A673 (cell line): ENCODE measurements around the gene GJC2. TPM values are rescaled to one million over a fixed set of nuclear protein-coding genes. Genes with fewer than 3 reads are reported as not detected.

Experiments used
- BruUV-seq: library from RNA; stranded (reverse); fragments of 400-500 nt; replicated peaks from 2 replicates; lab custom pipeline; 2021; lab: Mats Ljungman, UMichigan
- CTCF ChIA-PET: fragments of 300-600 bp; sonication (Branson Sonifier 250); formaldehyde crosslinking; loops from one replicate; lab custom pipeline; 2022; ENCODE audit warnings: antibody characterized with exemption; lab: Charles Lee
- POLR2A ChIA-PET: fragments of 300-600 bp; sonication (Branson Sonifier 250); formaldehyde crosslinking; loops from one replicate; lab custom pipeline; 2022; ENCODE audit warnings: antibody characterized with exemption; ENCODE audit not compliant: low non-redundant PET; lab: Charles Lee
- DNase-seq: peaks from one replicate; pipeline ENCODE4 v3.0.0-alpha.2; 2015; ENCODE audit warnings: low spot score
- H3K27ac ChIP-seq: fragments of 200-600 bp; sonication (generic); 2 replicates; pipeline ENCODE4 v1.5.1; 2016; ENCODE audit warnings: mixed run types, low read depth, mild to moderate bottlenecking, mixed read lengths, antibody characterized with exemption, low read length; ENCODE audit not compliant: poor library complexity, severe bottlenecking
- H3K27me3 ChIP-seq: fragments of 200-600 bp; sonication (generic); replicated peaks from 2 replicates; pipeline ENCODE4 v1.6.1; 2017; ENCODE audit warnings: mixed run types, low read depth, mild to moderate bottlenecking, mixed read lengths, antibody characterized with exemption, low read length; ENCODE audit not compliant: insufficient read depth, poor library complexity
- H3K36me3 ChIP-seq: fragments of 200-600 bp; sonication (generic); 2 replicates; pipeline ENCODE4 v1.6.1; 2016; ENCODE audit warnings: mixed run types, mild to moderate bottlenecking, mixed read lengths, antibody characterized with exemption, low read length; ENCODE audit not compliant: insufficient read depth, poor library complexity, severe bottlenecking
- H3K4me1 ChIP-seq: fragments of 200-600 bp; sonication (generic); 2 replicates; pipeline ENCODE4 v1.6.1; 2017; ENCODE audit warnings: mixed run types, mild to moderate bottlenecking, mixed read lengths, antibody characterized with exemption, low read length; ENCODE audit not compliant: insufficient read depth, poor library complexity, severe bottlenecking
- H3K4me3 ChIP-seq: fragments of 200-600 bp; sonication (generic); 2 replicates; pipeline ENCODE4 v1.5.1; 2016; ENCODE audit warnings: low read depth, mixed run types, mild to moderate bottlenecking, mixed read lengths, low read length; ENCODE audit not compliant: poor library complexity, severe bottlenecking
- H3K9me3 ChIP-seq: fragments of 200-600 bp; sonication (generic); 2 replicates; pipeline ENCODE4 v1.6.1; 2016; ENCODE audit warnings: mixed run types, low read depth, mild to moderate bottlenecking, mixed read lengths, antibody characterized with exemption, low read length; ENCODE audit not compliant: poor library complexity, severe bottlenecking
- CTCF ChIP-seq: fragments of 300-800, 200-600 bp; sonication (generic); conservative IDR thresholded peaks from 2 replicates; pipeline ENCODE4 v1.5.1; 2017; ENCODE audit warnings: low read depth, mild to moderate bottlenecking, antibody characterized with exemption, low read length, moderate library complexity, mixed read lengths
- EZH2 ChIP-seq: fragments of 200-600 bp; sonication (generic); IDR thresholded peaks from 2 replicates; pipeline ENCODE4 v1.6.1; 2017; ENCODE audit warnings: borderline replicate concordance, low read depth, mild to moderate bottlenecking, mixed read lengths, antibody characterized with exemption, low read length; ENCODE audit not compliant: poor library complexity, severe bottlenecking
- intact Hi-C: fragments of 100-400 bp; cut with micrococcal nuclease; formaldehyde crosslinking; loops from one replicate; pipeline ENCODE4 v1.10.0; 2022; ENCODE audit not compliant: unreplicated experiment
- total RNA-seq: library from RNA; stranded (reverse); gene quantifications from 2 replicates; pipeline ENCODE4 v1.2.3, GENCODE V29; 2021

GJC2 gene
- total RNA-seq, 1 experiment from 2014 or later: 0.97 TPM

GRCh38 chr1:228151180-228151925 lies 1.6 kb downstream of the GJC2 start:
- intact Hi-C loops: no loop called here
- Histone ChIP-seq H3K27me3 (no peaks in the 10 kb centered on the region), H3K36me3 (no peaks in the 10 kb centered on the region), H3K4me1 (no peaks in the 10 kb centered on the region), H3K27ac (no peak overlapping the region), H3K9me3 (no peaks in the 10 kb centered on the region), H3K4me3 (no peak overlapping the region)
- CTCF ChIA-PET: interaction anchor here (0.6 to 0.7 kb wide), 2 partner anchors 14 to 421 kb away, joined by 3 read pairs; no protein-coding TSS in a partner anchor
- BruUV-seq: no TSS peak
- POLR2A ChIA-PET: no interaction called here
- no peak for TF ChIP-seq EZH2
- no peak for DNase-seq

- TF ChIP-seq EZH2: no peak
- no TSS peak for BruUV-seq
- no peaks in the 10 kb centered on the region for H3K36me3 ChIP-seq
- DNase-seq: no peak
- no peaks in the 10 kb centered on the region for H3K4me1 ChIP-seq
- H3K27me3 ChIP-seq: peaks cover 6% of the 10 kb centered on the region
- H3K27ac ChIP-seq: no peak overlapping the region
- CTCF ChIA-PET: interaction anchor here (0.6 kb wide), 1 partner anchor 422 kb away, joined by 3 read pairs; no protein-coding TSS in a partner anchor
- intact Hi-C loops: no loop called here
- H3K9me3 ChIP-seq: no peaks in the 10 kb centered on the region
- POLR2A ChIA-PET: no interaction called here
- no peak overlapping the region for H3K4me3 ChIP-seq
Observed at GRCh38 chr1:228152097-228152917, 2.6 kb downstream of the GJC2 start.

GRCh38 chr1:228152918-228153258 lies 3.2 kb downstream of the GJC2 start:
- POLR2A ChIA-PET: no interaction called here
- CTCF ChIA-PET: no interaction called here
- TF ChIP-seq CTCF (no peak), EZH2 (no peak)
- BruUV-seq: no TSS peak
- no peaks in the 10 kb centered on the region for H3K4me1 ChIP-seq
- no peak for DNase-seq
- H3K4me3 ChIP-seq: no peak overlapping the region
- no peaks in the 10 kb centered on the region for H3K36me3 ChIP-seq
- H3K27me3 ChIP-seq: peaks cover 6% of the 10 kb centered on the region
- H3K9me3 ChIP-seq: no peaks in the 10 kb centered on the region
- H3K27ac ChIP-seq: no peak overlapping the region
- intact Hi-C loops: no loop called here

- H3K4me1 ChIP-seq: no peaks in the 10 kb centered on the region
- ChIA-PET POLR2A (no interaction called here), CTCF (no interaction called here)
- H3K9me3 ChIP-seq: no peaks in the 10 kb centered on the region
- no TSS peak for BruUV-seq
- H3K27me3 ChIP-seq: peaks cover 17% of the 10 kb centered on the region
- no peaks in the 10 kb centered on the region for H3K36me3 ChIP-seq
- DNase-seq: no peak
- no peak overlapping the region for H3K27ac ChIP-seq
- intact Hi-C loops: no loop called here
- no peak overlapping the region for H3K4me3 ChIP-seq
- TF ChIP-seq CTCF (no peak), EZH2 (no peak)
Observed at GRCh38 chr1:228154021-228154669, 4.4 kb downstream of the GJC2 start.
